ENCODE results near the gene IRAK2. TPM values are rescaled to one million over a fixed set of nuclear protein-coding genes. Genes with fewer than 3 reads are reported as not detected.

IRAK2 gene
- total RNA-seq, 1 experiment from 2014 or later, result 0.61 TPM

DNA sequence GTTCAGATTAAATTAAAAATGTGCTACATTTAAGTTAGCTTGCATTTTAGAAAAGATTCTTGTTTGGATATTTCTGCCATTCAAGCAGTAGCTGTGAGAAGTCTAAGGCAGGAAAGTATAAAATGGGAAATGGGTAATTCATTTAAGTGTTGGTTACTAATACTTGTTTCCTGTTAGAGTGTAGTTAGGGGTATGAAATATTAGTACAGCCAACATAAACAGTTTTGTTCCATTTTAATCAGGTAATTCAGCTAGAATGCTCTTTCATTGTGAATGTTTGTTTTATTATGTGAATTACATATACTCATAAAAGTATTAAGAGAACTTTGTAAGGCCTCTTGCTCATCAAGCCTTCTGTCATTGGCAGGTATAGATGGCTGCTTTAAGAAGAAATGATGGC is 103.4 kb downstream of the IRAK2 start:
- H3K27me3 Mint-ChIP-seq (ENCODE audit: low read depth), result no peaks in the 10 kb centered on the region; the same call in 1 of the 2 replicates
- Histone ChIP-seq H3K79me1 (ENCODE audit: insufficient read depth, low read depth, low read length, poor library complexity, severe bottlenecking) (no peaks in the 10 kb centered on the region), H3K4me1 (ENCODE audit: insufficient read depth, low read length) (no peaks in the 10 kb centered on the region), H3T11ph (ENCODE audit: low read length) (no peak overlapping the region), H3K27me3 (ENCODE audit: insufficient read depth, low read length) (no peaks in the 10 kb centered on the region), H2BK20ac (ENCODE audit: low read depth, low read length, poor library complexity, severe bottlenecking) (no peak overlapping the region), H3K4me2 (ENCODE audit: insufficient read depth, insufficient read length, low read length) (no peak overlapping the region), H3K27ac (ENCODE audit: insufficient read length, low read depth, low read length) (no peak overlapping the region), H2BK120ac (ENCODE audit: low read depth, low read length, poor library complexity, severe bottlenecking) (no peak overlapping the region), H4K8ac (replicated peaks; ENCODE audit: insufficient read length, low read depth, low read length) (no peak overlapping the region), H4K20me1 (ENCODE audit: control insufficient read depth, insufficient read depth, insufficient read length) (no peaks in the 10 kb centered on the region), H3K14ac (ENCODE audit: insufficient read depth, low read length) (no peak overlapping the region), H3K9ac (ENCODE audit: extremely low read depth, insufficient read length, low read length) (no peak overlapping the region), H4K91ac (ENCODE audit: insufficient read length, low read depth, low read length) (no peak overlapping the region), H4K5ac (ENCODE audit: insufficient read length, low read depth, low read length) (no peak overlapping the region), H3K56ac (ENCODE audit: insufficient read length, low read depth, low read length) (no peak overlapping the region), H3K23ac (ENCODE audit: insufficient read length, low read depth, low read length) (no peak overlapping the region), H2AFZ (ENCODE audit: low read length) (no peak overlapping the region), H3K4ac (ENCODE audit: low read depth, low read length) (no peak overlapping the region), H3K23me2 (ENCODE audit: insufficient read length, low read depth, low read length, poor library complexity, severe bottlenecking) (no peaks in the 10 kb centered on the region), H3K79me2 (ENCODE audit: insufficient read depth, low read length) (peaks cover 6% of the 10 kb centered on the region; the same call in 1 of the 2 replicates), H2AK5ac (ENCODE audit: insufficient read length, low read length) (no peak overlapping the region), H3K9me3 (ENCODE audit: control insufficient read depth, low read depth, low read length) (no peaks in the 10 kb centered on the region), H2BK15ac (ENCODE audit: low read depth, low read length) (no peak overlapping the region), H3K18ac (ENCODE audit: insufficient read length, low read depth, low read length) (no peak overlapping the region), H2BK5ac (ENCODE audit: insufficient read length, low read length) (no peak overlapping the region), H2BK12ac (ENCODE audit: insufficient read length, low read depth, low read length) (no peak overlapping the region)
- H3K27ac Mint-ChIP-seq, result no peak overlapping the region
- no peaks in the 10 kb centered on the region for H3K9me3 Mint-ChIP-seq
- H3K4me1 Mint-ChIP-seq, result peaks cover 11% of the 10 kb centered on the region in 2 experiments
- H3K36me3 Mint-ChIP-seq (ENCODE audit: insufficient read depth in 1 of 3, low read depth in 3 of 3), result peaks cover 19 to 69% (median 54%) of the 10 kb centered on the region in 3 experiments; a peak in 6 of 7 replicates
- H3K4me3 Mint-ChIP-seq, result no peak overlapping the region
- TF ChIP-seq, protein P1, sequence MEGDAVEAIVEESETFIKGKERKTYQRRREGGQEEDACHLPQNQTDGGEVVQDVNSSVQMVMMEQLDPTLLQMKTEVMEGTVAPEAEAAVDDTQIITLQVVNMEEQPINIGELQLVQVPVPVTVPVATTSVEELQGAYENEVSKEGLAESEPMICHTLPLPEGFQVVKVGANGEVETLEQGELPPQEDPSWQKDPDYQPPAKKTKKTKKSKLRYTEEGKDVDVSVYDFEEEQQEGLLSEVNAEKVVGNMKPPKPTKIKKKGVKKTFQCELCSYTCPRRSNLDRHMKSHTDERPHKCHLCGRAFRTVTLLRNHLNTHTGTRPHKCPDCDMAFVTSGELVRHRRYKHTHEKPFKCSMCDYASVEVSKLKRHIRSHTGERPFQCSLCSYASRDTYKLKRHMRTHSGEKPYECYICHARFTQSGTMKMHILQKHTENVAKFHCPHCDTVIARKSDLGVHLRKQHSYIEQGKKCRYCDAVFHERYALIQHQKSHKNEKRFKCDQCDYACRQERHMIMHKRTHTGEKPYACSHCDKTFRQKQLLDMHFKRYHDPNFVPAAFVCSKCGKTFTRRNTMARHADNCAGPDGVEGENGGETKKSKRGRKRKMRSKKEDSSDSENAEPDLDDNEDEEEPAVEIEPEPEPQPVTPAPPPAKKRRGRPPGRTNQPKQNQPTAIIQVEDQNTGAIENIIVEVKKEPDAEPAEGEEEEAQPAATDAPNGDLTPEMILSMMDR (conservative IDR thresholded peaks at IDR 0.05), result no peak
- DNase-seq, result no peak

Data from H9 (cell line).